SK-N-SH (cell line): Measurements from ENCODE around the gene TNFAIP8L3.

Experiments
- CTCF ChIP-seq: fragments of 200-600 bp; sonication (generic); IDR thresholded peaks from 2 replicates; pipeline ENCODE4 v1.6.1; 2017; ENCODE audit warnings: antibody characterized with exemption, mild to moderate bottlenecking, moderate library complexity
- EZH2phosphoT487 ChIP-seq: fragments of 200-600 bp; sonication (generic); IDR thresholded peaks from 2 replicates; pipeline ENCODE4 v1.6.1; 2017; ENCODE audit warnings: low read depth, mixed run types, mild to moderate bottlenecking, antibody characterized with exemption, moderate library complexity, borderline replicate concordance
- RCOR1 ChIP-seq: fragments of 150-350 bp; IDR thresholded peaks from 2 replicates; pipeline ENCODE4 v1.6.1; 2017; ENCODE audit warnings: antibody characterized with exemption, low read length

- TF ChIP-seq CTCF, result no peak
- no peak for TF ChIP-seq EZH2phosphoT487
- no peak for TF ChIP-seq RCOR1
These were observed 1.1 kb upstream of the TNFAIP8L3 start for GRCh38 chr15:51095681-51096331.
